Neural cell (in vitro differentiated cells): Measurements from ENCODE around the gene CCDC102A. TPM values are rescaled to one million over a fixed set of nuclear protein-coding genes. Genes with fewer than 3 reads are reported as not detected.
A peak's percentile ranks its signal among the peaks of the same experiment; 100 is the strongest.

ENCODE experiments used
- H2AFZ ChIP-seq: fragments of 200-600, 300-800 bp; sonication (generic), shearing (Covaris generic); 2 replicates; pipeline ENCODE4 v1.6.0; 2014; ENCODE audit warnings: low read depth, mild to moderate bottlenecking, antibody characterized with exemption, low read length, moderate library complexity
- H3F3A ChIP-seq: fragments of 200-600 bp; shearing (Covaris generic); 2 replicates; pipeline ENCODE4 v1.6.1; 2016; ENCODE audit warnings: mild to moderate bottlenecking, moderate library complexity, mixed read lengths, antibody characterized with exemption, low read length; ENCODE audit not compliant: insufficient read depth, poor library complexity, severe bottlenecking
- H3K27ac ChIP-seq: fragments of 200-600, 300-800 bp; sonication (generic), shearing (Covaris generic); 2 replicates; pipeline ENCODE4 v1.5.1; 2014; ENCODE audit warnings: mild to moderate bottlenecking, low read length, moderate library complexity
- H3K27me3 ChIP-seq: fragments of 300-800, 200-600 bp; sonication (generic), shearing (Covaris generic); 2 replicates; pipeline ENCODE4 v1.6.0; 2014; ENCODE audit warnings: mild to moderate bottlenecking, low read depth, low read length, moderate library complexity; ENCODE audit not compliant: insufficient read depth
- H3K36me3 ChIP-seq: fragments of 300-800, 200-600 bp; sonication (generic), shearing (Covaris generic); 2 replicates; pipeline ENCODE4 v1.5.1; 2014; ENCODE audit warnings: mild to moderate bottlenecking, antibody characterized with exemption, low read length, moderate library complexity; ENCODE audit not compliant: insufficient read depth
- H3K4me2 ChIP-seq: fragments of 300-800, 200-600 bp; sonication (generic), shearing (Covaris generic); 2 replicates; pipeline ENCODE4 v1.6.0; 2014; ENCODE audit warnings: mild to moderate bottlenecking, low read length
- H3K4me3 ChIP-seq: fragments of 300-800, 200-600 bp; sonication (generic), shearing (Covaris generic); 2 replicates; pipeline ENCODE4 v1.5.1; 2014; ENCODE audit warnings: mild to moderate bottlenecking, low read length, moderate library complexity
- H3K79me2 ChIP-seq: fragments of 200-600 bp; shearing (Covaris generic); replicated peaks from 2 replicates; pipeline ENCODE4 v1.6.0; 2014; ENCODE audit warnings: mild to moderate bottlenecking, low read length, moderate library complexity; ENCODE audit not compliant: insufficient read depth
- H3K9ac ChIP-seq: fragments of 300-800, 200-600 bp; sonication (generic), shearing (Covaris generic); 2 replicates; pipeline ENCODE4 v1.6.1; 2016; ENCODE audit warnings: mild to moderate bottlenecking, low read length, mixed read lengths
- H3K9me2 ChIP-seq: fragments of 200-600 bp; shearing (Covaris generic); 2 replicates; pipeline ENCODE4 v1.6.1; 2016; ENCODE audit warnings: mild to moderate bottlenecking, low read length, mixed read lengths; ENCODE audit not compliant: insufficient read depth
- H3K9me3 ChIP-seq: fragments of 200-600, 300-800 bp; sonication (generic), shearing (Covaris generic); 2 replicates; pipeline ENCODE4 v1.6.1; 2016; ENCODE audit warnings: mild to moderate bottlenecking, mixed run types, low read length, moderate library complexity, mixed read lengths
- H4K20me1 ChIP-seq: fragments of 200-600 bp; shearing (Covaris generic); 2 replicates; pipeline ENCODE4 v1.6.1; 2016; ENCODE audit warnings: mild to moderate bottlenecking, mixed run types; ENCODE audit not compliant: insufficient read depth
- CTCF ChIP-seq: fragments of 450-650 bp; IDR thresholded peaks from 2 replicates; pipeline ENCODE4 v1.5.1; 2014; ENCODE audit warnings: antibody characterized with exemption, mild to moderate bottlenecking, moderate library complexity; ENCODE audit not compliant: poor library complexity, severe bottlenecking
- EP300 ChIP-seq: fragments of 450-650 bp; conservative IDR thresholded peaks from 2 replicates; pipeline ENCODE4 v1.6.1; 2014; ENCODE audit warnings: antibody characterized with exemption, mild to moderate bottlenecking, moderate library complexity; ENCODE audit not compliant: poor library complexity, severe bottlenecking
- EZH2 ChIP-seq: fragments of 200-600, 300-800 bp; shearing (Covaris generic), sonication (generic); IDR thresholded peaks from 2 replicates; pipeline ENCODE4 v1.6.1; 2014; ENCODE audit warnings: antibody characterized with exemption, low read length, borderline replicate concordance, mild to moderate bottlenecking; ENCODE audit not compliant: insufficient read depth, poor library complexity, severe bottlenecking
- MXI1 ChIP-seq: fragments of 450-650 bp; conservative IDR thresholded peaks from 2 replicates; pipeline ENCODE4 v1.6.1; 2014; ENCODE audit warnings: antibody characterized with exemption, mild to moderate bottlenecking; ENCODE audit not compliant: poor library complexity, severe bottlenecking
- POLR2AphosphoS5 ChIP-seq: IDR thresholded peaks from 2 replicates; pipeline ENCODE4 v1.6.1; 2012
- RAD21 ChIP-seq: fragments of 450-650 bp; conservative IDR thresholded peaks from 2 replicates; pipeline ENCODE4 v1.6.1; 2014; ENCODE audit warnings: antibody characterized with exemption, mild to moderate bottlenecking, moderate library complexity
- REST ChIP-seq: IDR thresholded peaks from 2 replicates; pipeline ENCODE4 v1.6.1; 2012; ENCODE audit warnings: borderline replicate concordance
- SMC3 ChIP-seq: fragments of 450-650 bp; conservative IDR thresholded peaks from 2 replicates; pipeline ENCODE4 v1.6.1; 2014; ENCODE audit warnings: antibody characterized with exemption, mild to moderate bottlenecking, moderate library complexity; ENCODE audit not compliant: poor library complexity
- TAF1 ChIP-seq: IDR thresholded peaks from 2 replicates; pipeline ENCODE4 v1.6.1; 2012; ENCODE audit warnings: low read depth
- polyA minus RNA-seq: library from RNA; depleted of rRNA, polyadenylated mRNA; stranded (reverse); fragments of >200 nt; gene quantifications from 2 replicates; pipeline ENCODE4 v1.2.3, GENCODE V29; 2014
- polyA plus RNA-seq: library from polyadenylated mRNA; depleted of rRNA; stranded (reverse); fragments of >200 nt; gene quantifications from 2 replicates; pipeline ENCODE4 v1.2.3, GENCODE V29; 2014

The CCDC102A gene
- polyA plus RNA-seq (0.20 TPM in 1 of 2 replicates, not detected in the other), polyA minus RNA-seq (0.35 TPM in 1 of 2 replicates, not detected in the other)

DNA sequence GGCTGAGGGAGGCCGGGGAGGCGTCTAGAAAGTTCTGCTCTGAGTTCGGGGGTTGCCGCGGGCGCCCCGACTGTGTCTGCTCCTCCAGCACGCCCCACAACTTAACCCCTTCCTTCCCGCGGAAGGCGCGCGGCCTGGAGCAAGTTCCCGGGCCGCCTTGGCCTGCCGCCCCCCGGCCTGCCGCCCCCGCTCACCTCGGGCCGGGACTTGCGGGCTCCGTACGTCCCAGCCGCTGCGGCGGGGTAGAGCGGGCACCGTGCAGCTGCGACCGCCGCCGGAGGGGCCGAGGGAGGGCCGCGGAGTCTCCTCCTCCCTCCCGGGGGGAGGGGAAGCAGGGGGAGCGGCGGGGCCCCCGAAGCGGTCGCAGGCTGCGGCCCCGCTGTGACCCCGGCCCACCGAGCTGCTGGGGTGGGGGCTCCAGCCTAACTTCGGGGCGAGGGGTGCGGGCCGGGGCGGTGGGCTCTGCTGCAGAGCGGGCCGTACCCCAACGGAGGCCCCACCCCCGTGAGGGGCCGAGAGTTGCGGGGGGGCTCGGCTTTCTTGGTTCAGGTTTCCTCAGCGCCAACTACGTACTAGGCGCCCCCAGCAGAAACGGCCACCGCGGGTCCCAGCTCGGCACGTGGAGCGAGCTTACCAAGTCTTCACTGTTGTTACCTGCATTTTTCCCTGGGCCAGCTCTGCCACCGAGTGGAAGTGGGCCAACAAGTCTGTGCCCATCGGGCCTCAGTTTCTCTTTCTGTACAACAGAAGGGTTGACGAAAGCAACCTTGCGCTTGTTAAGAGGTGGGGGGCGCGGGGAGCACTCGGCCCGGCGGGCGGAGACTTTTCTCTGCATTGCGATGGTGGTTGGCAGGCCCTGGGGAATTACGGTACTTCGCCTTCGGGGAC lies at the start of gene CCDC102A:
Gene CCDC102A, minus strand, starts transcription at position 266 of the 888 bp plus-strand sequence. CDS start 7,394 bp downstream, outside the sequence.
- Histone ChIP-seq H3K79me2 (no peaks in the 10 kb centered on the region), H3K36me3 (no peaks in the 10 kb centered on the region), H3F3A (peaks cover 5% of the 10 kb centered on the region), H3K27me3 (peaks cover 13% of the 10 kb centered on the region), H4K20me1 (no peaks in the 10 kb centered on the region), H2AFZ (no peak within 1 kb of the TSS), H3K9me2 (no peaks in the 10 kb centered on the region), H3K27ac (no peak within 1 kb of the TSS), H3K9ac (peak within 1 kb of the TSS; percentile 42), H3K4me3 (peak within 1 kb of the TSS; percentile 72), H3K4me2 (peak within 1 kb of the TSS; percentile 30), H3K9me3 (no peaks in the 10 kb centered on the region)
- TF ChIP-seq POLR2AphosphoS5 (no peak), CTCF (no peak), EZH2 (no peak), TAF1 (no peak), RAD21 (no peak), SMC3 (no peak), EP300 (no peak), MXI1 (no peak), REST (no peak)

DNA sequence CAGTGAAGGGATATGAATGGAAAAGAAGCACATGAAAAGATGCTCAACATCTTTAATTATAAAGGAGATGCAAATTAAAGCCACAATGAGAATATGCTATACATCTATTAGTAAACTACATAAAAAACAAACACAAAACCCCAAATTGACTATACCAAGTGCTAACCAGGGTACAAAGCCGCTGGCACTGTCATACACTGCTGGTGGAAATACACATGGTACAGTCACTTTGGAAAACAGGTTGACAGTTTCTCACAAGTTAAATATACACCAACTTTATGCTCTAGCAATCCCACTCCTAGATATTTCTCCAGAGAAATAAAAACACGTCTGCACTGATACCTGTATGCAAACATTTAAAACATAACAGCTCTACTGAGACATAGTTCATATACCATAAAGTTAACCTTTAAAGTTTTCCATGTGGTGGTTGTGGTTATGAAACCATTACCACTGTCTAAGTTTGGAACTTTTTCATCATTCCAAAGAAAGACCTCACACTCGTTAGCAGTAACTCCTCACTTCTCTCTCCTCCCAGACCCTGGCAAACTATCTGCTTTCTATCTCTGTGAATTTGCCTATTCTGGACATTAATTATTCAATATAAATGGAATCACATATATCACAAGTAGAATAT lies 48.8 kb upstream of the CCDC102A start:
- H3K4me3 ChIP-seq: no peak overlapping the region
- H4K20me1 ChIP-seq: no peaks in the 10 kb centered on the region
- no peak overlapping the region for H3K9ac ChIP-seq
- no peaks in the 10 kb centered on the region for H3K36me3 ChIP-seq
- TF ChIP-seq SMC3 (no peak), RAD21 (no peak), CTCF (no peak), REST (no peak), EP300 (no peak)
- no peaks in the 10 kb centered on the region for H3K27me3 ChIP-seq
- H3K79me2 ChIP-seq: no peaks in the 10 kb centered on the region
- H3K9me2 ChIP-seq: no peaks in the 10 kb centered on the region
- H3K9me3 ChIP-seq: no peaks in the 10 kb centered on the region
- no peaks in the 10 kb centered on the region for H3F3A ChIP-seq
- no peak overlapping the region for H2AFZ ChIP-seq
- H3K27ac ChIP-seq: no peak overlapping the region
- H3K4me2 ChIP-seq: no peak overlapping the region
